ENCODE measurements around the gene FGF14.

FGF14 gene

DNA sequence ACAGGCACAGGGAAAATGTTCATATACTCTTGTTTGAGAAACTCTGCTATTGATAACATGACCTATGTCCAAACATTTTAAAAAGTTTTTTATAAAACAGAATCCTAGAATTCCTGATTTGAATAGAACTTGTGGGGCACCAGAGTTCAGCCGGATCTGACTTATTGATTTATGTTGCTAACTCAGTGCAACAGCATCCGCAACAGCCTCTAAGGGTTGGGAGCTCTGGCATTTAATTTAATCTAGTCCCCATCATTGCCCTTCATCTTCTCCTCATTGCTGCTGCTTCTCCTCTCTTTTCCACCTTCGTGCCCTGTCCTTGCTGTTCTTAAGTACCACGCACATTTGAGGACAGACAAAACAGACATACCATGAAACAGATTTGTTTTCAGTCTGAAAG, 214.5 kb downstream of the FGF14 start:
- no peaks in the 10 kb centered on the region for H3K9me3 ChIP-seq (ENCODE audit: insufficient read depth, low read length)
- no peak overlapping the region for H3K4me2 ChIP-seq (ENCODE audit: low read length)
- no peak overlapping the region for H3K27ac ChIP-seq (ENCODE audit: low read length)
- no peak overlapping the region for H3K9ac ChIP-seq (ENCODE audit: low read length)
- TF ChIP-seq CTCF (IDR thresholded peaks at IDR 0.05; ENCODE audit: low read depth, low read length) (no peak), EZH2phosphoT487 (IDR thresholded peaks at IDR 0.05; ENCODE audit: low read depth) (no peak)
- H3K27me3 ChIP-seq (ENCODE audit: low read depth, low read length), result no peaks in the 10 kb centered on the region
- no peaks in the 10 kb centered on the region for H4K20me1 ChIP-seq (ENCODE audit: insufficient read depth, low read length)
- H3K4me3 ChIP-seq (ENCODE audit: low read length), result no peak overlapping the region
- no peaks in the 10 kb centered on the region for H3K4me1 ChIP-seq (ENCODE audit: low read length)
- H3K79me2 ChIP-seq (ENCODE audit: low read length), result no peaks in the 10 kb centered on the region
- H3K36me3 ChIP-seq (replicated peaks; ENCODE audit: low read depth, low read length), result no peaks in the 10 kb centered on the region
- H2AFZ ChIP-seq (ENCODE audit: low read depth, low read length), result no peak overlapping the region

GRCh38 chr13:102185375-102185984, 216.4 kb downstream of the FGF14 start:
- Histone ChIP-seq H3K9ac (ENCODE audit: low read length) (no peak overlapping the region), H3K9me3 (ENCODE audit: insufficient read depth, low read length) (no peaks in the 10 kb centered on the region), H3K27ac (ENCODE audit: low read length) (no peak overlapping the region), H3K4me1 (ENCODE audit: low read length) (no peaks in the 10 kb centered on the region), H2AFZ (ENCODE audit: low read depth, low read length) (no peak overlapping the region), H3K79me2 (ENCODE audit: low read length) (no peaks in the 10 kb centered on the region), H3K4me2 (ENCODE audit: low read length) (no peak overlapping the region), H3K27me3 (ENCODE audit: low read depth, low read length) (no peaks in the 10 kb centered on the region), H4K20me1 (ENCODE audit: insufficient read depth, low read length) (no peaks in the 10 kb centered on the region), H3K36me3 (replicated peaks; ENCODE audit: low read depth, low read length) (no peaks in the 10 kb centered on the region), H3K4me3 (ENCODE audit: low read length) (no peak overlapping the region)
- TF ChIP-seq CTCF (IDR thresholded peaks at IDR 0.05; ENCODE audit: low read depth, low read length) (no peak), EZH2phosphoT487 (IDR thresholded peaks at IDR 0.05; ENCODE audit: low read depth) (no peak)

DNA sequence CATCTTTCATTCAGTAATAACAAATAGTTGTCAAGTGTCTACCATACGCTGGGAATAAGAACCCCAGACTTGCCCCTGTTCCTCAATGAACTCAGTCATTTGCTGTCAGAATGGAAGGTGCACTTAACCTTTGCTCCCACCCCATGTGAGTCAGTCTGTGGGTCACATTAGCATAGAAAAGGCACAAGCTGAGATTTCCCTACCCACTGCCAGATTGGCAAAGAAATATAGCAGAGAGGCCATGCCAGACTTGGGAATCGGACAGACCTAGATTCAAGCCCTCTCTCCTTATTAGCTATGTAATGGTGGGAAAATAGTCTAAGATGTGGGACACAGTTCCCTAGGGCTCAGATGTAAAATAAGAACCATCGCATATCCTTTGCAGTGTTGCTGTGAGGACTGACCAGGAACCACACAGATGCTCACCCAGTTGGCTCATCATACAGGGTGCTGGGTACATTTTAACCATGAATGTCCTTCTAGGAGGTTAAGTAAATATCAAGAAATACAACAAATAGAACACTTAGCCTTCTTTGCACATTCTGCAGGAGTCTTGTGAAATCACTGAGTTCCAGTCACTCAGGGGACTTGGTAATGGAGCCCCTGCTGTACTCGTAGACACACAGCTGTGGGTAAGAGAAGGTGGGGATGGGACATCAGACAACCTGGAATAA, 218.2 kb downstream of the FGF14 start:
- Histone ChIP-seq H3K4me2 (ENCODE audit: low read length) (no peak overlapping the region), H3K27ac (ENCODE audit: low read length) (no peak overlapping the region), H3K27me3 (ENCODE audit: low read depth, low read length) (no peaks in the 10 kb centered on the region), H3K79me2 (ENCODE audit: low read length) (no peaks in the 10 kb centered on the region), H2AFZ (ENCODE audit: low read depth, low read length) (no peak overlapping the region; the same call in 1 of the 2 replicates), H3K4me1 (ENCODE audit: low read length) (no peaks in the 10 kb centered on the region), H3K9ac (ENCODE audit: low read length) (no peak overlapping the region), H3K4me3 (ENCODE audit: low read length) (no peak overlapping the region), H3K9me3 (ENCODE audit: insufficient read depth, low read length) (no peaks in the 10 kb centered on the region), H3K36me3 (replicated peaks; ENCODE audit: low read depth, low read length) (no peaks in the 10 kb centered on the region), H4K20me1 (ENCODE audit: insufficient read depth, low read length) (no peaks in the 10 kb centered on the region)
- TF ChIP-seq CTCF (IDR thresholded peaks at IDR 0.05; ENCODE audit: low read depth, low read length), result no peak
- no peak for TF ChIP-seq EZH2phosphoT487 (IDR thresholded peaks at IDR 0.05; ENCODE audit: low read depth)

DNA sequence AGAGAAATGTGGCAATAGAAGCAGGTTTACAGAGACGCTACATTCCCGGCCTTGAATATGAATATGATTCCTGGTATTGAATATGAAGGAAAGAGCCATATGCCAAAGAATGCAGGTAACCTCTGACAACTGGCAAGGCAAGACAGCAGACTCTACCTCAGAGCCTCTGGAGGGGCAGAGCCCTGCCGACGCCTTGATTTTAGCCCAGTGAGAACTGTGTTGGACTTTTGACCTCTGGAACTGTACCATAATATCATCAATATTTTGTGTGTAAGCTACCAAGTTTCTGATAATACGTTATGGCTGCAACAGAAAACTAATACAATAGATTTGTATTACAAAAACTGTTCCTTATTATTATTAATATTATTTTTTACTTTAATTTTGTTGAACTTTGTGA, 219.7 kb downstream of the FGF14 start:
- Histone ChIP-seq H4K20me1 (ENCODE audit: insufficient read depth, low read length) (no peaks in the 10 kb centered on the region), H3K27me3 (ENCODE audit: low read depth, low read length) (no peaks in the 10 kb centered on the region), H3K9ac (ENCODE audit: low read length) (no peak overlapping the region), H2AFZ (ENCODE audit: low read depth, low read length) (no peak overlapping the region), H3K9me3 (ENCODE audit: insufficient read depth, low read length) (no peaks in the 10 kb centered on the region), H3K4me3 (ENCODE audit: low read length) (no peak overlapping the region), H3K4me1 (ENCODE audit: low read length) (no peaks in the 10 kb centered on the region), H3K36me3 (replicated peaks; ENCODE audit: low read depth, low read length) (no peaks in the 10 kb centered on the region), H3K4me2 (ENCODE audit: low read length) (no peak overlapping the region), H3K79me2 (ENCODE audit: low read length) (no peaks in the 10 kb centered on the region), H3K27ac (ENCODE audit: low read length) (no peak overlapping the region)
- TF ChIP-seq EZH2phosphoT487 (IDR thresholded peaks at IDR 0.05; ENCODE audit: low read depth), result no peak
- no peak for TF ChIP-seq CTCF (IDR thresholded peaks at IDR 0.05; ENCODE audit: low read depth, low read length)
